Right lobe of liver (tissue), 6 donors: ENCODE measurements around the gene ZNF546. TPM values are rescaled to one million over a fixed set of nuclear protein-coding genes. Genes with fewer than 3 reads are reported as not detected.

ENCODE experiments used
- ATAC-seq, 4 donors: fragments of 200-7000 bp; cut with Tn5 transposase; one replicate each; pipeline ENCODE4 v1.9.1; 2020; ENCODE audit warnings: mild to moderate bottlenecking in 4 of 4, moderate library complexity in 4 of 4
- DNase-seq, 3 donors: peaks; one replicate each; pipeline ENCODE4 v3.0.0-alpha.2; 2020
- H3K27ac ChIP-seq, 3 donors: fragments of 200-600 bp; one replicate each; pipeline ENCODE4 v1.8.0; 2022
- H3K27me3 ChIP-seq, 2 donors: fragments of 200-600 bp; one replicate each; pipeline ENCODE4 v1.8.0; 2022
- H3K36me3 ChIP-seq, 4 donors: fragments of 200-600 bp; sonication (generic) in 1 of 4; one replicate each; pipeline versions ENCODE4 v1.5.1 to v1.8.0; 2017 to 2022; ENCODE audit warnings: control low read depth in 1 of 4
- H3K4me1 ChIP-seq, 4 donors: fragments of 200-600 bp; sonication (generic) in 1 of 4; one replicate each; pipeline versions ENCODE4 v1.5.1 to v1.8.0; 2017 to 2022; ENCODE audit warnings: control low read depth in 1 of 4
- H3K4me3 ChIP-seq, 3 donors: fragments of 200-600 bp; one replicate each; pipeline ENCODE4 v1.8.0; 2022
- H3K9me3 ChIP-seq, 4 donors: fragments of 200-600 bp; sonication (generic) in 1 of 4; one replicate each; pipeline versions ENCODE4 v1.5.1 to v1.8.0; 2017 to 2022; ENCODE audit warnings: control low read depth in 1 of 4
- POLR2A ChIP-seq: fragments of 450-650 bp; IDR thresholded peaks from one replicate; pipeline ENCODE4 v1.6.1; 2017; ENCODE audit warnings: antibody characterized with exemption, mild to moderate bottlenecking
- WGBS: methylation state at CpG from one replicate; pipeline ENCODE4 v1.1.6; 2018; ENCODE audit warnings: low coverage, low lambda C conversion rate; ENCODE audit not compliant: insufficient coverage; ENCODE audit errors: missing lambda C conversion rate; 5-methylcytosine and 5-hydroxymethylcytosine counted together
- intact Hi-C, 2 donors: fragments of 100-400 bp; cut with DNase I; formaldehyde crosslinking; loops; one replicate each; pipeline versions ENCODE4 v1.11.2 to v1.14.1; 2022
- total RNA-seq, 6 experiments: library from RNA; depleted of rRNA in 2 of 6; stranded (reverse); fragments of >200 nt in 2 of 6; fragmentation: NEBNext Ultra II Directional in 3 of 6; extraction: Animal tissue kit (Norgen Biotek cat#: 25700) in 3 of 6; gene quantifications; one replicate each; pipeline versions ENCODE4 v1.1.0 to v1.2.4, GENCODE V29; 2016 to 2023
- TF ChIP-seq, protein P1 (sequence below), 4 donors: fragments of 200-600 bp in 3 of 4; fragments of 450-650 bp in 1 of 4; IDR thresholded peaks; one replicate each; pipeline versions ENCODE4 v1.5.1 to v1.8.0; 2016 to 2022; ENCODE audit warnings: antibody characterized with exemption in 4 of 4, mild to moderate bottlenecking in 2 of 4
- donor health status: DM: no; HTN: yes; CAD: no.
- donor health status: DM: no; HTN: no; CAD: no.
- donor health status: DM: no; HTN: no; CAD: no.
- donor health status: DM: no; HTN: yes; CAD: no.
- donor health status: DM: no; HTN: yes; CAD: no.

ZNF546 gene
- total RNA-seq, 6 experiments from 2014 or later: 1.5 to 5.4 (median 3.5) TPM

DNA sequence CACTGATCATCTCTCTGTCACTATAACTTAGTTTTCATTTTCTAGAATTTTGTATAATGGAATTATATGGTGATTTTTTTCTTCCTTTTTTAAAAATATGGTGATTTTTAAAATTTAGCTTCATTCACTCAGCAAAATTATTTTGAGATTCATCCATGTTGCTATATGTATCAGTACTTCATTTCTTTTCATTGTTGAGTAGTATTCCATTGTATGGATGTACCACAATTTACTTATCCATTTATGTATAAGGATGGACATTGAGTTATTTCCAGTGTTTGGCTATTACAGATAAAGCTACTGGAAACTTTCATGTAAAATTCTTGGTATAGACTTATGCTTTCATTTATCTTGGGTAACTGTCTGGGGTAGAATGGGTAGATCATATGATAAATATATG lies 12.8 kb downstream of the ZNF546 start:
- Histone ChIP-seq H3K36me3 (peaks cover 0 to 42% (median 26%) of the 10 kb centered on the region in 4 donors), H3K27ac (no peak overlapping the region), H3K4me3 (no peak overlapping the region)

DNA sequence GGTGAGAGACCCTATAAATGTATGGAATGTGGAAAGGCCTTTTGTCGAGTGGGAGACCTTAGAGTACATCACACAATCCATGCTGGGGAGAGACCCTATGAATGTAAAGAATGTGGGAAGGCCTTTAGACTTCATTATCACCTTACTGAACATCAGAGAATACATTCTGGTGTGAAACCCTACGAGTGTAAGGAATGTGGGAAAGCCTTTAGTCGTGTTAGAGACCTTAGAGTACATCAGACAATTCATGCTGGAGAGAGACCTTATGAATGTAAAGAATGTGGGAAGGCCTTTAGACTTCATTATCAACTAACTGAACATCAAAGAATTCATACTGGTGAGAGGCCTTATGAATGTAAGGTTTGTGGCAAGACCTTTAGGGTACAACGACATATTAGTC lies 17.1 kb downstream of the ZNF546 start:
- intact Hi-C loops: no loop called here
- Histone ChIP-seq H3K27ac (no peak overlapping the region), H3K27me3 (no peaks in the 10 kb centered on the region), H3K4me3 (no peak overlapping the region), H3K9me3 (peaks cover 0 to 67% (median 23%) of the 10 kb centered on the region in 4 donors), H3K36me3 (peaks cover 0 to 31% (median 8%) of the 10 kb centered on the region in 4 donors), H3K4me1 (peaks cover 0 to 3% (median 0%) of the 10 kb centered on the region in 4 donors)
- TF ChIP-seq, protein P1, sequence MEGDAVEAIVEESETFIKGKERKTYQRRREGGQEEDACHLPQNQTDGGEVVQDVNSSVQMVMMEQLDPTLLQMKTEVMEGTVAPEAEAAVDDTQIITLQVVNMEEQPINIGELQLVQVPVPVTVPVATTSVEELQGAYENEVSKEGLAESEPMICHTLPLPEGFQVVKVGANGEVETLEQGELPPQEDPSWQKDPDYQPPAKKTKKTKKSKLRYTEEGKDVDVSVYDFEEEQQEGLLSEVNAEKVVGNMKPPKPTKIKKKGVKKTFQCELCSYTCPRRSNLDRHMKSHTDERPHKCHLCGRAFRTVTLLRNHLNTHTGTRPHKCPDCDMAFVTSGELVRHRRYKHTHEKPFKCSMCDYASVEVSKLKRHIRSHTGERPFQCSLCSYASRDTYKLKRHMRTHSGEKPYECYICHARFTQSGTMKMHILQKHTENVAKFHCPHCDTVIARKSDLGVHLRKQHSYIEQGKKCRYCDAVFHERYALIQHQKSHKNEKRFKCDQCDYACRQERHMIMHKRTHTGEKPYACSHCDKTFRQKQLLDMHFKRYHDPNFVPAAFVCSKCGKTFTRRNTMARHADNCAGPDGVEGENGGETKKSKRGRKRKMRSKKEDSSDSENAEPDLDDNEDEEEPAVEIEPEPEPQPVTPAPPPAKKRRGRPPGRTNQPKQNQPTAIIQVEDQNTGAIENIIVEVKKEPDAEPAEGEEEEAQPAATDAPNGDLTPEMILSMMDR (IDR thresholded peaks at IDR 0.05): no peak
- TF ChIP-seq POLR2A: no peak
- WGBS: 100% methylated on average over 4 of the region's 4 CpGs
- no peak for DNase-seq
- ATAC-seq: no peak

More for the DNA sequence above, 12.8 kb downstream of the ZNF546 start:
- TF ChIP-seq, protein P1 (IDR thresholded peaks at IDR 0.05): no peak
- no peak for TF ChIP-seq POLR2A
- Histone ChIP-seq H3K27me3 (no peaks in the 10 kb centered on the region), H3K9me3 (peaks cover 0 to 27% (median 15%) of the 10 kb centered on the region in 4 donors), H3K4me1 (peaks cover 0 to 3% (median 0%) of the 10 kb centered on the region in 4 donors)
- intact Hi-C loops: no loop called here
- no peak for ATAC-seq
- no peak for DNase-seq

DNA sequence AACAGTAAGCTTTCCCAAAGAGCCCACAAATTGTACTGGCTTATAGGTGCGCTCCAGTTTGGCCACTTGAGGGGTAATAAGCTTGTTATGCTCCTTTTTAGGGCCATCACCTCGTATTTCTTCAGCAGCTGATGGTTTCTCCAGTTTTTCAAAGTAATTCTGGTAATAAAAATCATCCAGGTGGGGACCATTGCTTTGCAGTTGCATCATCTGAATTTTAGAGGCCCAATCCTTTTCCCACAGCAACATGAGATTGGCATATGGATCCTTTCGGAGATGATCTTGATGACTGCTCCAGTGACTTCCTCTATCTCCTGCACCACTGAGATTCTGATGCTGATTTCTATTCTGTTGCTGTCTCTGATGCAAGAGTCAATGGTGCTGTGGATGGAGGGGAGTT lies 27.1 kb downstream of the ZNF546 start:
- H3K9me3 ChIP-seq: peaks cover 0 to 52% (median 20%) of the 10 kb centered on the region in 4 donors
- H3K27ac ChIP-seq: no peak overlapping the region
- 67% methylated on average over 2 of the region's 3 CpGs for WGBS
- no peak for ATAC-seq
- intact Hi-C loops: no loop called here
- no peak for DNase-seq
- no peaks in the 10 kb centered on the region for H3K4me1 ChIP-seq
- H3K4me3 ChIP-seq: no peak overlapping the region
- H3K36me3 ChIP-seq: no peaks in the 10 kb centered on the region
- no peaks in the 10 kb centered on the region for H3K27me3 ChIP-seq
- TF ChIP-seq, protein P1 (IDR thresholded peaks at IDR 0.05): no peak
- no peak for TF ChIP-seq POLR2A

DNA sequence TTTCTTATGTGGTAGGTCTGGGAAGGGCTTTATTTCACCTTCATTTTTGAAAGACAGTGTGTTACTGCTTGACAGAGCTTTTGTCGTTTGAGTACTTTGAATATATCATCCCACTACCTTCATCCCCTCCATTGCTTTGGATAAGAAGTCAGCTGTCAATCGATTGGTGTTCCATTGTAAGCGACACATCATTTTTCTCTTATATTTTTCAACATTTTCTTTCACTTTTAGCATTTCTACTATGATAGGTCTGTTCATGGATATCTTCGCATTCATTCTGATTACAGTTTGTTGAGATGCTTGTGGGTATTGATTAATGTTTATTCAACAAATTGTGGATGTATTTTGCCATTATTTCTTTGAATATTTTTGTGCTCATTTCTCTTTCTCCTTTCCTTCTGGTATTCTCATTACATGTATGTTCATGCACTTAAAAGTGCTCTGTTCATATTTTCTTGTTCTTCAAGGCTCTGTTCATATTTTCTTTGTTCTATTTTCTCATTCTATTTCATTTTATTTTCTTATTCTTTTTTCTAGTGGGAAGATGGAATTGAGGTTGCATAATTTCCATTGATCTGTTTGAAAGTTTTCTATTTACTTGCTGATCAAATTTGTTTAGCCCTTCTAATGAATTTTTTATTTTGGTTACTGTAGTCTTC lies 29.2 kb downstream of the ZNF546 start:
- no peak overlapping the region for H3K27ac ChIP-seq
- intact Hi-C loops: no loop called here
- no peaks in the 10 kb centered on the region for H3K36me3 ChIP-seq
- DNase-seq (no peak), ATAC-seq (no peak)
- H3K27me3 ChIP-seq: no peaks in the 10 kb centered on the region
- H3K4me1 ChIP-seq: no peaks in the 10 kb centered on the region
- TF ChIP-seq POLR2A: no peak
- TF ChIP-seq, protein P1 (IDR thresholded peaks at IDR 0.05): no peak
- peaks cover 3 to 55% (median 22%) of the 10 kb centered on the region in 4 donors for H3K9me3 ChIP-seq
- no peak overlapping the region for H3K4me3 ChIP-seq
- WGBS: 96% methylated on average over 4 of the region's 4 CpGs
